COLO668 (cell line): ENCODE measurements around the gene TMEM255B.
"Not testable (repeated sequence)": the region's sequence is repeated elsewhere in the genome, so short reads cannot be mapped to it uniquely, and the experiment has no call there.

ENCODE experiments used
- DNase-seq: peaks from one replicate; lab custom pipeline; 2025; ENCODE audit not compliant: unreplicated experiment; lab: John Stamatoyannopoulos, UW

Gene TMEM255B

GRCh38 chr13:113831061-113831460, 72.0 kb downstream of the TMEM255B start:
- DNase-seq: no peak

- no peak for DNase-seq
Measured at GRCh38 chr13:113832205-113832604, 73.2 kb downstream of the TMEM255B start.

GRCh38 chr13:113832631-113833030, 73.6 kb downstream of the TMEM255B start:
- DNase-seq: no peak

- DNase-seq: no peak
Measured at GRCh38 chr13:113833111-113833830, 74.2 kb downstream of the TMEM255B start.

- not testable (repeated sequence) for DNase-seq
Measured at GRCh38 chr13:113834006-113834405, 75.0 kb downstream of the TMEM255B start.

GRCh38 chr13:113834496-113835200, 75.6 kb downstream of the TMEM255B start:
- no peak for DNase-seq

GRCh38 chr13:113835461-113836270, 76.6 kb downstream of the TMEM255B start:
- DNase-seq: no peak

GRCh38 chr13:113836768-113837559, 77.9 kb downstream of the TMEM255B start:
- peak; percentile 77 for DNase-seq

GRCh38 chr13:113837560-113838355, 78.7 kb downstream of the TMEM255B start:
- DNase-seq: peak; percentile 87

GRCh38 chr13:113838711-113839201, 79.7 kb downstream of the TMEM255B start:
- DNase-seq: no peak

- DNase-seq: no peak
Measured at GRCh38 chr13:113839536-113840204, 80.6 kb downstream of the TMEM255B start.

- DNase-seq: no peak
Measured at GRCh38 chr13:113840541-113841352, 81.7 kb downstream of the TMEM255B start.

GRCh38 chr13:113841353-113841650, 82.3 kb downstream of the TMEM255B start:
- no peak for DNase-seq

GRCh38 chr13:113842336-113843062, 83.5 kb downstream of the TMEM255B start:
- no peak for DNase-seq

GRCh38 chr13:113843063-113843654, 84.1 kb downstream of the TMEM255B start:
- DNase-seq: no peak

GRCh38 chr13:113843864-113844556, 85.0 kb downstream of the TMEM255B start:
- DNase-seq: no peak

- DNase-seq: no peak
Measured at GRCh38 chr13:113845055-113845454, 86.0 kb downstream of the TMEM255B start.
